Subcutaneous adipose tissue (tissue), 4 donors: ENCODE data around the gene FUT3. TPM values are rescaled to one million over a fixed set of nuclear protein-coding genes. Genes with fewer than 3 reads are reported as not detected.

ENCODE experiments used
- CTCF ChIP-seq: fragments of 450-650 bp; IDR thresholded peaks from one replicate; pipeline ENCODE4 v1.5.1; 2016; ENCODE audit warnings: low read depth, mild to moderate bottlenecking, control low read depth, antibody characterized with exemption, moderate library complexity
- total RNA-seq, 4 donors: library from RNA; depleted of rRNA; stranded (reverse); fragments of >200 nt; gene quantifications; one replicate each; pipeline ENCODE4 v1.1.0, GENCODE V29; 2016

Gene FUT3
- total RNA-seq, 4 donors from 2014 or later = not detected

- no peak for TF ChIP-seq CTCF
These were observed 20.1 kb downstream of the FUT3 start for GRCh38 chr19:5831159-5831558.

GRCh38 chr19:5829567-5830310, 21.5 kb downstream of the FUT3 start:
- no peak for TF ChIP-seq CTCF

GRCh38 chr19:5828661-5829566, 22.3 kb downstream of the FUT3 start:
- no peak for TF ChIP-seq CTCF

- TF ChIP-seq CTCF = no peak
These were observed 23.2 kb downstream of the FUT3 start for GRCh38 chr19:5827891-5828660.

GRCh38 chr19:5827342-5827890, 23.8 kb downstream of the FUT3 start:
- no peak for TF ChIP-seq CTCF

- no peak for TF ChIP-seq CTCF
These were observed 24.5 kb downstream of the FUT3 start for GRCh38 chr19:5826531-5827341.
